ENCODE results near the gene IFT57. TPM values are rescaled to one million over a fixed set of nuclear protein-coding genes. Genes with fewer than 3 reads are reported as not detected.
"Not testable (repeated sequence)": the region's sequence is repeated elsewhere in the genome, so short reads cannot be mapped to it uniquely, and the experiment has no call there.

The IFT57 gene
- total RNA-seq = 41.7 and 53.7 TPM in 2 replicates

- DNase-seq (ENCODE audit: low read depth, low spot score) = peak; percentile 93
Observed at GRCh38 chr3:108221911-108222852, at the start of gene IFT57. IFT57 (minus strand) TSS chr3:108222424; CDS start chr3:108222322, 102 bp downstream.

- no peak for DNase-seq (ENCODE audit: low read depth, low spot score)
Observed at GRCh38 chr3:108271626-108272025, 49.4 kb upstream of the IFT57 start.

- not testable (repeated sequence) for DNase-seq (ENCODE audit: low read depth, low spot score)
Observed at GRCh38 chr3:108268235-108268634, 46.0 kb upstream of the IFT57 start.

GRCh38 chr3:108264534-108265298, 42.5 kb upstream of the IFT57 start:
- DNase-seq (ENCODE audit: low read depth, low spot score) = not testable (repeated sequence)

- DNase-seq (ENCODE audit: low read depth, low spot score) = no peak
Observed at GRCh38 chr3:108255131-108255530, 32.9 kb upstream of the IFT57 start.

- DNase-seq (ENCODE audit: low read depth, low spot score) = no peak
Observed at GRCh38 chr3:108251844-108252243, 29.6 kb upstream of the IFT57 start.

- no peak for DNase-seq (ENCODE audit: low read depth, low spot score)
Observed at GRCh38 chr3:108251265-108251664, 29.0 kb upstream of the IFT57 start.

GRCh38 chr3:108250626-108251025, 28.4 kb upstream of the IFT57 start:
- no peak for DNase-seq (ENCODE audit: low read depth, low spot score)

- no peak for DNase-seq (ENCODE audit: low read depth, low spot score)
Observed at GRCh38 chr3:108243243-108243642, 21.0 kb upstream of the IFT57 start.

- no peak for DNase-seq (ENCODE audit: low read depth, low spot score)
Observed at GRCh38 chr3:108242776-108243175, 20.6 kb upstream of the IFT57 start.

GRCh38 chr3:108241721-108242120, 19.5 kb upstream of the IFT57 start:
- DNase-seq (ENCODE audit: low read depth, low spot score) = no peak

GRCh38 chr3:108241146-108241545, 18.9 kb upstream of the IFT57 start:
- DNase-seq (ENCODE audit: low read depth, low spot score) = no peak

- no peak for DNase-seq (ENCODE audit: low read depth, low spot score)
Observed at GRCh38 chr3:108239082-108239481, 16.9 kb upstream of the IFT57 start.

GRCh38 chr3:108235290-108235689, 13.1 kb upstream of the IFT57 start:
- DNase-seq (ENCODE audit: low read depth, low spot score) = no peak

- DNase-seq (ENCODE audit: low read depth, low spot score) = no peak
Observed at GRCh38 chr3:108234387-108234957, 12.2 kb upstream of the IFT57 start.

GRCh38 chr3:108228286-108228685, 6.1 kb upstream of the IFT57 start:
- no peak for DNase-seq (ENCODE audit: low read depth, low spot score)

- DNase-seq (ENCODE audit: low read depth, low spot score) = no peak
Observed at GRCh38 chr3:108227131-108227530, 4.9 kb upstream of the IFT57 start.

GRCh38 chr3:108225221-108225620, 3.0 kb upstream of the IFT57 start:
- DNase-seq (ENCODE audit: low read depth, low spot score) = no peak

GRCh38 chr3:108223928-108224327, 1.7 kb upstream of the IFT57 start:
- no peak for DNase-seq (ENCODE audit: low read depth, low spot score)

GRCh38 chr3:108222853-108223565, 785 bp upstream of the IFT57 start:
- DNase-seq (ENCODE audit: low read depth, low spot score) = no peak

- no peak for DNase-seq (ENCODE audit: low read depth, low spot score)
Observed at GRCh38 chr3:108221393-108221792, 831 bp downstream of the IFT57 start.
